GM21367 (cell line): ENCODE data around the gene AK8.

Experiments used
- ATAC-seq: cut with Tn5 transposase; IDR thresholded peaks from one replicate; pipeline ENCODE4 v1.9.1; 2021; ENCODE audit not compliant: unreplicated experiment

AK8 gene

GRCh38 chr9:132826621-132827365 is 51.3 kb downstream of the AK8 start:
- no peak for ATAC-seq

- ATAC-seq, result no peak
These were observed 52.0 kb downstream of the AK8 start for GRCh38 chr9:132826131-132826530.

- ATAC-seq, result no peak
These were observed 52.7 kb downstream of the AK8 start for GRCh38 chr9:132825430-132825829.

GRCh38 chr9:132824951-132825350 is 53.1 kb downstream of the AK8 start:
- no peak for ATAC-seq

GRCh38 chr9:132824151-132824550 is 53.9 kb downstream of the AK8 start:
- no peak for ATAC-seq

GRCh38 chr9:132823370-132824145 is 54.5 kb downstream of the AK8 start:
- no peak for ATAC-seq

- no peak for ATAC-seq
These were observed 57.7 kb downstream of the AK8 start for GRCh38 chr9:132820169-132820944.

- ATAC-seq, result no peak
These were observed 59.5 kb downstream of the AK8 start for GRCh38 chr9:132818588-132818987.

GRCh38 chr9:132814937-132815336 is 63.1 kb downstream of the AK8 start:
- no peak for ATAC-seq

- ATAC-seq, result no peak
These were observed 64.8 kb downstream of the AK8 start for GRCh38 chr9:132813115-132813771.

- ATAC-seq, result no peak
These were observed 66.1 kb downstream of the AK8 start for GRCh38 chr9:132811985-132812384.

- ATAC-seq, result no peak
These were observed 67.8 kb downstream of the AK8 start for GRCh38 chr9:132810314-132810713.

- no peak for ATAC-seq
These were observed 68.3 kb downstream of the AK8 start for GRCh38 chr9:132809677-132810271.

GRCh38 chr9:132808645-132809044 is 69.4 kb downstream of the AK8 start:
- ATAC-seq, result no peak

GRCh38 chr9:132806723-132807421 is 71.2 kb downstream of the AK8 start:
- no peak for ATAC-seq

GRCh38 chr9:132806306-132806705 is 71.8 kb downstream of the AK8 start:
- ATAC-seq, result no peak

GRCh38 chr9:132804576-132805295 is 73.3 kb downstream of the AK8 start:
- no peak for ATAC-seq

- ATAC-seq, result no peak
These were observed 75.8 kb downstream of the AK8 start for GRCh38 chr9:132802121-132802795.

GRCh38 chr9:132801659-132802058 is 76.4 kb downstream of the AK8 start:
- ATAC-seq, result no peak
